Endometrium (tissue), 2 donors: ENCODE measurements around the gene SYNGR3.
A peak's percentile ranks its signal among the peaks of the same experiment; 100 is the strongest.
"Not testable (repeated sequence)": the region's sequence is repeated elsewhere in the genome, so short reads cannot be mapped to it uniquely, and the experiment has no call there.

Experiments used
- FAIRE-seq: peaks from 2 replicates; lab custom pipeline; 2012; peaks lifted over from hg19 to GRCh38; lab: Jason Lieb, UNC
- donor health status: control.
- donor health status: control.

Gene SYNGR3

GRCh38 chr16:1959269-1960039 lies 30.3 kb upstream of the SYNGR3 start, which contains the start of gene NDUFB10:
TSS of gene NDUFB10 (plus strand) at chr16:1959538. CDS start at chr16:1959625, 87 bp downstream.
- FAIRE-seq = no peak

GRCh38 chr16:1960665-1961630 lies 28.8 kb upstream of the SYNGR3 start:
- FAIRE-seq = no peak

GRCh38 chr16:1961651-1962067 lies 28.1 kb upstream of the SYNGR3 start:
- no peak for FAIRE-seq

- not testable (repeated sequence) for FAIRE-seq
Observed at GRCh38 chr16:1962161-1963153, 27.3 kb upstream of the SYNGR3 start.

- FAIRE-seq = no peak
Observed at GRCh38 chr16:1963806-1964505, 25.8 kb upstream of the SYNGR3 start.

GRCh38 chr16:1964506-1965395 lies 25.0 kb upstream of the SYNGR3 start, which contains the start of gene RPS2:
TSS of gene RPS2 (minus strand) at chr16:1964826. CDS start at chr16:1964625, 201 bp downstream.
- peak; percentile 92 for FAIRE-seq

GRCh38 chr16:1965396-1966001 lies 24.3 kb upstream of the SYNGR3 start:
- no peak for FAIRE-seq

- no peak for FAIRE-seq
Observed at GRCh38 chr16:1966460-1966859, 23.3 kb upstream of the SYNGR3 start, which contains the start of gene RNF151. TSS of gene RNF151 (plus strand) at chr16:1966856. CDS start at chr16:1966882, 26 bp downstream.

- FAIRE-seq = no peak
Observed at GRCh38 chr16:1968146-1968953, 21.4 kb upstream of the SYNGR3 start.

- FAIRE-seq = peak; percentile 86
Observed at GRCh38 chr16:1971796-1972489, 17.8 kb upstream of the SYNGR3 start, which contains the start of gene TBL3. TSS of gene TBL3 (plus strand) at chr16:1972053. CDS start at chr16:1972165, 112 bp downstream.

GRCh38 chr16:1972490-1972877 lies 17.3 kb upstream of the SYNGR3 start:
- FAIRE-seq = no peak

GRCh38 chr16:1973461-1974156 lies 16.2 kb upstream of the SYNGR3 start:
- no peak for FAIRE-seq

- FAIRE-seq = no peak
Observed at GRCh38 chr16:1974157-1975070, 15.4 kb upstream of the SYNGR3 start.

GRCh38 chr16:1975432-1976215 lies 14.1 kb upstream of the SYNGR3 start:
- no peak for FAIRE-seq

- no peak for FAIRE-seq
Observed at GRCh38 chr16:1976216-1976520, 13.6 kb upstream of the SYNGR3 start.
